HepG2 (cell line): ENCODE measurements around the gene ZBTB7B. TPM values are rescaled to one million over a fixed set of nuclear protein-coding genes. Genes with fewer than 3 reads are reported as not detected.

Experiments used
- BCL6 ChIP-seq: IDR thresholded peaks from 2 replicates; pipeline ENCODE4 v1.6.1; 2016; ENCODE audit warnings: missing genetic modification reagents, missing compliant biosample characterization
- CENPX ChIP-seq: sonication (generic); formaldehyde crosslinking; IDR thresholded peaks from 2 replicates; pipeline ENCODE4 v1.9.0; 2021; ENCODE audit warnings: mild to moderate bottlenecking, missing genetic modification reagents, moderate library complexity
- CREB3 ChIP-seq: sonication (generic); formaldehyde crosslinking; IDR thresholded peaks from 2 replicates; pipeline ENCODE4 v1.5.0; 2020; ENCODE audit warnings: missing genetic modification reagents
- GPBP1L1 ChIP-seq: sonication (generic); formaldehyde crosslinking; IDR thresholded peaks from 2 replicates; pipeline ENCODE4 v1.5.0; 2020; ENCODE audit warnings: mild to moderate bottlenecking, missing genetic modification reagents
- HNF1B ChIP-seq: sonication (generic); formaldehyde crosslinking; IDR thresholded peaks from 2 replicates; pipeline ENCODE4 v1.5.1; 2020; ENCODE audit warnings: mild to moderate bottlenecking, moderate library complexity, missing genetic modification reagents
- HNF4A ChIP-seq: sonication (generic); formaldehyde crosslinking; IDR thresholded peaks from 2 replicates; pipeline ENCODE4 v1.4.0; 2020; ENCODE audit warnings: missing genetic modification reagents
- KLF13 ChIP-seq: sonication (generic); formaldehyde crosslinking; IDR thresholded peaks from 2 replicates; pipeline ENCODE4 v1.4.0; 2020; ENCODE audit warnings: mild to moderate bottlenecking, missing genetic modification reagents
- NFIC ChIP-seq: IDR thresholded peaks from 2 replicates; pipeline ENCODE4 v1.6.1; 2012; ENCODE audit warnings: mild to moderate bottlenecking, low read length, inconsistent platforms
- POLR2AphosphoS2 ChIP-seq: IDR thresholded peaks from 2 replicates; pipeline ENCODE4 v1.6.1; 2011; ENCODE audit warnings: low read depth, low read length, improper control_type of control experiment
- RARA ChIP-seq: IDR thresholded peaks from 2 replicates; pipeline ENCODE4 v1.6.1; 2016; ENCODE audit warnings: missing genetic modification reagents, missing compliant biosample characterization
- SMARCE1 ChIP-seq: fragments of 450-650 bp; IDR thresholded peaks from 2 replicates; pipeline ENCODE4 v1.6.1; 2017; ENCODE audit warnings: borderline replicate concordance
- TAF15 ChIP-seq: fragments of 200-400 bp; formaldehyde crosslinking; IDR thresholded peaks from one replicate; pipeline ENCODE4 v1.6.1; 2018; ENCODE audit warnings: mild to moderate bottlenecking, low read depth, low read length; ENCODE audit not compliant: poor library complexity, severe bottlenecking
- TMF1 ChIP-seq: sonication (generic); formaldehyde crosslinking; IDR thresholded peaks from 2 replicates; pipeline ENCODE4 v1.8.1; 2022; ENCODE audit warnings: low read depth, missing genetic modification reagents
- TOPORS ChIP-seq: sonication (generic); formaldehyde crosslinking; IDR thresholded peaks from 2 replicates; pipeline ENCODE4 v1.8.0; 2023; ENCODE audit warnings: mild to moderate bottlenecking, missing genetic modification reagents
- ZBTB7B ChIP-seq: sonication (generic); formaldehyde crosslinking; IDR thresholded peaks from 2 replicates; pipeline ENCODE4 v1.4.0; 2020; ENCODE audit warnings: missing genetic modification reagents
- ZFP36 ChIP-seq: fragments of 150-350 bp; IDR thresholded peaks from 2 replicates; pipeline ENCODE4 v1.6.1; 2018; ENCODE audit warnings: borderline replicate concordance, low read length, low read depth; ENCODE audit not compliant: partially characterized antibody
- ZGPAT ChIP-seq: IDR thresholded peaks from 2 replicates; pipeline ENCODE4 v1.6.1; 2016; ENCODE audit warnings: mild to moderate bottlenecking
- ZNF124 ChIP-seq: sonication (generic); formaldehyde crosslinking; IDR thresholded peaks from 2 replicates; pipeline ENCODE4 v1.4.0; 2020; ENCODE audit warnings: missing genetic modification reagents
- ZNF225 ChIP-seq: sonication (generic); formaldehyde crosslinking; IDR thresholded peaks from 2 replicates; pipeline ENCODE4 v1.4.0; 2020; ENCODE audit warnings: mild to moderate bottlenecking, missing genetic modification reagents
- ZNF263 ChIP-seq: sonication (generic); formaldehyde crosslinking; IDR thresholded peaks from 2 replicates; pipeline ENCODE4 v1.4.0; 2020; ENCODE audit warnings: missing genetic modification reagents
- ZNF274 ChIP-seq: sonication (generic); formaldehyde crosslinking; IDR thresholded peaks from 2 replicates; pipeline ENCODE4 v1.5.1; 2020; ENCODE audit warnings: mild to moderate bottlenecking, missing genetic modification reagents
- ZNF367 ChIP-seq: sonication (generic); formaldehyde crosslinking; IDR thresholded peaks from 2 replicates; pipeline ENCODE4 v1.4.0; 2020; ENCODE audit warnings: missing genetic modification reagents, borderline replicate concordance
- ZNF484 ChIP-seq: sonication (generic); formaldehyde crosslinking; IDR thresholded peaks from 2 replicates; pipeline ENCODE4 v1.5.1; 2020; ENCODE audit warnings: mild to moderate bottlenecking, low read depth, missing genetic modification reagents, borderline replicate concordance
- ZNF501 ChIP-seq: sonication (generic); formaldehyde crosslinking; IDR thresholded peaks from 2 replicates; pipeline ENCODE4 v1.5.1; 2020; ENCODE audit warnings: mild to moderate bottlenecking, moderate library complexity, missing genetic modification reagents
- ZNF672 ChIP-seq: sonication (generic); formaldehyde crosslinking; IDR thresholded peaks from 2 replicates; pipeline ENCODE4 v1.8.1; 2022; ENCODE audit warnings: missing genetic modification reagents
- ZNF678 ChIP-seq: sonication (generic); formaldehyde crosslinking; IDR thresholded peaks from 2 replicates; pipeline ENCODE4 v1.4.0; 2020; ENCODE audit warnings: mild to moderate bottlenecking, missing genetic modification reagents
- ZNF749 ChIP-seq: sonication (generic); formaldehyde crosslinking; IDR thresholded peaks from 2 replicates; pipeline ENCODE4 v1.8.0; 2022; ENCODE audit warnings: mild to moderate bottlenecking, missing genetic modification reagents, moderate library complexity, borderline replicate concordance
- polyA plus RNA-seq, 8 experiments: library from polyadenylated mRNA; depleted of rRNA in 3 of 8; stranded (reverse) in 7 of 8; unstranded in 1 of 8; fragments of >200 nt; fragmentation: Illumina TruSeq in 4 of 8; extraction: Trizol in 4 of 8; gene quantifications; 2 replicates each; pipeline versions ENCODE4 v1.2.1 to v1.2.3, GENCODE V29; 2011 to 2016; ENCODE audit warnings: low read depth in 4 of 8, missing spikeins in 1 of 8, mixed read lengths in 1 of 8; ENCODE audit not compliant: insufficient read depth in 1 of 8
- total RNA-seq, 5 experiments: library from RNA; depleted of rRNA; stranded (reverse); fragments of >200 nt; fragmentation: Illumina TruSeq; extraction: Trizol; gene quantifications; 2 replicates each; pipeline ENCODE4 v1.2.3, GENCODE V29; 2016; ENCODE audit warnings: low read depth in 1 of 5

ZBTB7B gene
- total and polyA plus RNA-seq, 2 of the 13 experiments (the other 11 are each of a cell fraction or from before 2014, with no cell fraction given), result 15.5 to 17.5 TPM

- TF ChIP-seq ZNF678 (CRISPR knock-in tag) (no peak), RARA (no peak), TOPORS (CRISPR knock-in tag) (peak; percentile 58; the same call in 1 of the 2 replicates), TMF1 (no peak), ZNF225 (no peak), CENPX (CRISPR knock-in tag) (no peak), GPBP1L1 (no peak), ZNF501 (CRISPR knock-in tag) (peak; percentile 54), CREB3 (CRISPR knock-in tag) (no peak), SMARCE1 (no peak), ZBTB7B (CRISPR knock-in tag) (no peak), ZFP36 (no peak), HNF4A (CRISPR knock-in tag) (no peak), ZGPAT (CRISPR knock-in tag) (0 out of 2 replicates have a peak, but pooled peaks have one; percentile 6), ZNF263 (CRISPR knock-in tag) (0 out of 2 replicates have a peak, but pooled peaks have one; percentile 35), ZNF749 (CRISPR knock-in tag) (0 out of 2 replicates have a peak, but pooled peaks have one; percentile 6), POLR2AphosphoS2 (no peak), ZNF484 (CRISPR knock-in tag) (no peak), ZNF672 (CRISPR knock-in tag) (no peak), TAF15 (no peak), ZNF367 (CRISPR knock-in tag) (no peak), BCL6 (CRISPR knock-in tag) (no peak), ZNF274 (no peak), NFIC (no peak), HNF1B (0 out of 2 replicates have a peak, but pooled peaks have one; percentile 32), ZNF124 (no peak), KLF13 (no peak)
Observed at GRCh38 chr1:155062702-155063411, 60.3 kb downstream of the ZBTB7B start (continued).
